BJ (cell line): Measurements from ENCODE around the gene SLC35D2. TPM values are rescaled to one million over a fixed set of nuclear protein-coding genes. Genes with fewer than 3 reads are reported as not detected.
"Not testable (repeated sequence)": the region's sequence is repeated elsewhere in the genome, so short reads cannot be mapped to it uniquely, and the experiment has no call there.

Source experiments
- CTCF ChIA-PET: fragments of 350-600 bp; formaldehyde crosslinking; extraction: SDS; loops from one replicate; lab custom pipeline; 2021; ENCODE audit warnings: antibody characterized with exemption, inconsistent platforms; lab: Yijun Ruan, JAX
- POLR2A ChIA-PET: fragments of 300-600 bp; sonication (Branson Sonifier 250); formaldehyde crosslinking; extraction: SDS; loops from one replicate; lab custom pipeline; 2021; ENCODE audit warnings: antibody characterized with exemption; lab: Charles Lee
- DNase-seq: peaks from one replicate; pipeline ENCODE4 v3.0.0-alpha.2; 2011; ENCODE audit warnings: low read depth
- H3K27me3 ChIP-seq: 2 replicates; pipeline ENCODE4 v1.6.0; 2011; ENCODE audit warnings: low read length; ENCODE audit not compliant: control insufficient read depth, insufficient read depth
- H3K36me3 ChIP-seq: 2 replicates; pipeline ENCODE4 v1.5.1; 2011; ENCODE audit warnings: low read length; ENCODE audit not compliant: control insufficient read depth, insufficient read depth
- H3K4me3 ChIP-seq: 2 replicates; pipeline ENCODE4 v1.5.1; 2011; ENCODE audit warnings: low read depth, mild to moderate bottlenecking, control low read depth, low read length
- CTCF ChIP-seq: IDR thresholded peaks from 2 replicates; pipeline ENCODE4 v1.5.1; 2011; ENCODE audit warnings: low read depth, mild to moderate bottlenecking, control low read depth, inconsistent platforms, low read length, moderate library complexity; ENCODE audit not compliant: insufficient read depth
- polyA plus RNA-seq: library from polyadenylated mRNA; depleted of rRNA; stranded (reverse); fragments of >200 nt; gene quantifications from 2 replicates; pipeline ENCODE4 v1.2.3, GENCODE V29; 2011

The SLC35D2 gene
- polyA plus RNA-seq, 1 experiment: 11.3 TPM

- no peak for DNase-seq
- CTCF ChIA-PET: interaction anchor here (0.6 to 2.5 kb wide), 2 partner anchors 225 to 336 kb away, joined by 4 to 11 read pairs; no protein-coding TSS in a partner anchor
- no peaks in the 10 kb centered on the region for H3K27me3 ChIP-seq
- POLR2A ChIA-PET: no interaction called here
- H3K36me3 ChIP-seq: no peaks in the 10 kb centered on the region
- no peak overlapping the region for H3K4me3 ChIP-seq
- no peak for TF ChIP-seq CTCF
Observed at GRCh38 chr9:96331236-96331947, 52.1 kb downstream of the SLC35D2 start.

- ChIA-PET CTCF (interaction anchor here (0.7 to 4.8 kb wide), 21 partner anchors 11 to 358 kb away, joined by 3 to 47 read pairs (median 3); partner anchors contain the start of genes PRXL2C and SLC35D2), POLR2A (no interaction called here)
- DNase-seq: no peak
- Histone ChIP-seq H3K4me3 (no peak overlapping the region), H3K27me3 (no peaks in the 10 kb centered on the region), H3K36me3 (0 out of 2 replicates have a peak, but pooled peaks cover 2% of the 10 kb centered on the region)
- peak; percentile 74 for TF ChIP-seq CTCF
Observed at GRCh38 chr9:96327694-96328352, 55.7 kb downstream of the SLC35D2 start.

- ChIA-PET POLR2A (no interaction called here), CTCF (no interaction called here)
- H3K27me3 ChIP-seq: no peaks in the 10 kb centered on the region
- no peak for TF ChIP-seq CTCF
- H3K36me3 ChIP-seq: peaks cover 4% of the 10 kb centered on the region; the same call in 1 of the 2 replicates
- no peak for DNase-seq
- H3K4me3 ChIP-seq: no peak overlapping the region
Observed at GRCh38 chr9:96323169-96323568, 60.3 kb downstream of the SLC35D2 start.

GRCh38 chr9:96322736-96323135, 60.8 kb downstream of the SLC35D2 start:
- DNase-seq, CTCF ChIA-PET, POLR2A ChIA-PET: not testable (repeated sequence)

GRCh38 chr9:96322210-96322609, 61.3 kb downstream of the SLC35D2 start:
- H3K36me3 ChIP-seq, POLR2A ChIA-PET, CTCF ChIA-PET, H3K4me3 ChIP-seq, H3K27me3 ChIP-seq, DNase-seq: not testable (repeated sequence)

More at GRCh38 chr9:96322736-96323135, 60.8 kb downstream of the SLC35D2 start:
- H3K36me3 ChIP-seq, H3K4me3 ChIP-seq, H3K27me3 ChIP-seq: not testable (repeated sequence)

- TF ChIP-seq CTCF: no peak
- ChIA-PET CTCF (no interaction called here), POLR2A (no interaction called here)
- H3K27me3 ChIP-seq: no peaks in the 10 kb centered on the region
- H3K4me3 ChIP-seq: no peak overlapping the region
- no peak for DNase-seq
- H3K36me3 ChIP-seq: peaks cover 4% of the 10 kb centered on the region; the same call in 1 of the 2 replicates
Observed at GRCh38 chr9:96321515-96321914, 62.0 kb downstream of the SLC35D2 start.
